GM21825 (cell line): ENCODE measurements around the gene SREBF2.
"Not testable (repeated sequence)": the region's sequence is repeated elsewhere in the genome, so short reads cannot be mapped to it uniquely, and the experiment has no call there.

Experiments
- ATAC-seq: cut with Tn5 transposase; IDR thresholded peaks from one replicate; pipeline ENCODE4 v1.9.1; 2021; ENCODE audit warnings: mild to moderate bottlenecking, moderate library complexity; ENCODE audit not compliant: unreplicated experiment

SREBF2 gene

DNA sequence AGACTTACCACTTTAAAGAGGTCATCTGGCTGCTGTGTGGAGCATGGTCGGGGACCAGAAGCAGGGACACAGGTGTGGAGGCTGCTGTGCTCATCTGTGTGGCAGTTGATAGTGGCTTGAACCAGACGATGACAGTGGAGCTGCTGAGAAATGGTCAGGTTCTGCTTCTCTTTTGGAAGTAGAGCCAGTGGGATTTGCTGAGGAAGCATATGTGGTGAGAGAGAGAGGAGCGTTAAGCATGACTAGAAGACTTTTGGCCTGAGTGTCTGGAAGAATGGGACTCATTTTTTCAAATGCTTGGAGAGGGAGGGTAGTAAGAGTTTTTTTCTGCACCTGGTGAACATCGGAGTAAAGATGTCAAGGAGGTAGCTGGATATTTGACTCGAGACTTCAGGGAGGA lies 12.5 kb upstream of the SREBF2 start:
- no peak for ATAC-seq

- ATAC-seq = no peak
Observed at GRCh38 chr22:41821471-41822316, 11.2 kb upstream of the SREBF2 start.

GRCh38 chr22:41822317-41823057 lies 10.4 kb upstream of the SREBF2 start:
- ATAC-seq = no peak

- no peak for ATAC-seq
Observed at GRCh38 chr22:41823797-41824196, 9.1 kb upstream of the SREBF2 start.

GRCh38 chr22:41825376-41825775 lies 7.5 kb upstream of the SREBF2 start:
- ATAC-seq = no peak

- ATAC-seq = no peak
Observed at GRCh38 chr22:41826021-41826420, 6.9 kb upstream of the SREBF2 start.

- no peak for ATAC-seq
Observed at GRCh38 chr22:41826430-41827383, 6.2 kb upstream of the SREBF2 start.

GRCh38 chr22:41827671-41828070 lies 5.2 kb upstream of the SREBF2 start:
- ATAC-seq = no peak

- ATAC-seq = no peak
Observed at GRCh38 chr22:41828516-41828915, 4.4 kb upstream of the SREBF2 start.

- ATAC-seq = no peak
Observed at GRCh38 chr22:41830174-41830573, 2.7 kb upstream of the SREBF2 start.

- no peak for ATAC-seq
Observed at GRCh38 chr22:41831383-41831782, 1.5 kb upstream of the SREBF2 start.

GRCh38 chr22:41831828-41832552 lies 915 bp upstream of the SREBF2 start:
- ATAC-seq = no peak

DNA sequence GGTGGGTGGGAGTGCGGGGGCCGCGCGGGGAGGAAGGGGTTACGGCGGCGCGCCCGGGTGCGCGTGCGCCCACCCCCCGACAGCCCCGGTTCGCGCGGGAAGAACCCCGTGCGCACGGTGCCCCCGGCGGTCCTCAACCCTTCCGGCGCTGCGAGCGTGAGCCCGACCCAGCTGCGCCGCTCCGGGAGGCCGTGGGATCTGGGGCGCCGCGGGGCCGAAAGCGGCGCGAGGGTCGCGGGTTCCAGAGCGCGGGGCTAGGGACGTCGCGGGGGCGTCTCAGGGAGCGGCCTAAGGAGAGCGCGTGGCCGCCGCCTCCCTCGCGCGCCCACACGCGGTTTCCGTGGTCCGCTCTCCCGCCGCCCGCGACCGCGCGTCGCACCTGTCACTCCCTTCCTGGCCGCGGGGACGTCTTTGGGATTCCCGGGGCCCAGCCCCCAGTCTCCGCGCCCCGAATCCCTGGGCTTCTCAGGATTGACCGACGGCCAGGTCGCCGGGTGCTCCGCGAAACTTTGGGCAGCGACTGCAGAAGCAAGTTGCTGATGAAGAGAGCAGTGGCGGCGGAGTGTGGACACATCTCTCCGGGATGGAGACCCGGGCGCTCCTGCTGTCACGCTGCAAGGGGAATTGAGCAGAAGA lies 582 bp downstream of the SREBF2 start:
- peak; percentile 15 for ATAC-seq

DNA sequence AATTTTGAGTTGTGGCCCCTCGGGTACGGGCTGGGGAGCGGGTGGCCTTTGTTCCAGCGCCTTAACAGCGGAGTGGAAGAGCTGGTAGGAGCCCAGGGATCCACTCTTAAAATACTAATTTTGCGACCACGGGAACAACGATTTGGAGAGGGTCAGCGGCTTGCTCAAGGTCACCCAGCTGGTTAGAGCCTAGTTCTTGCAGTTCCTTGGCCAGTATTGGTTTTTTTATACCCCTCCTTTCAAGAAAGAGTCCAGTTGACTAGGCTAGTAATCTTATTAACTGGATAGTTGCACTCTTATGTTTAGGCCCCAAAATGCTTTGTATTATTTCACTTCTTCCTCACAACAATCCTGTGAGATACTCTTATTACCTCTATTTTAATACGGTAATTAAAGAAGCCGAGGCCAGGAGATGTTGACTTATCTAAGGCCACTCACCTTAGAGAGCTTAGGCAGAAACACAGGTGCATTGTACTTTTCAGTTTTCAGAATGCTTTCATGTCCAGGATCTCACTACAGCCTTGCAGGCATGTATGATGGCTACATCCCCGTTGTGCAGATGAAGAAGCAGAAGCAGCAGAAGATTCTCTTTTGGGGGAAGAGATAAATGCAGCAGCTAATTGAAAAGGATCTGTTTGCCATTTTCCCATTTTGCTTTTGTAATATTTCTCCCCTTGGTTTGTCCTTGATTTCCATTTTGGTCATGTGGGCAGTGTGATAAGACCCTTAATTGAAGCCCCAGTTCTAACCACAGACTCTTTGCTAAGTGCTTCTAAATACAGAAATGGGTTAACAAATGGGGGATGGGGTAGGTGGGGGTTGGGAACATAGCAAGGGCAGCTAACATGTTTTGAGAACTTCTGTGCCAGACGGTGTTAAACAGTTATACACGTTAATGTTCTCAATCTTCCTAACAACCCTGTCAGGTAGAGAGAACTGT lies 1.4 kb downstream of the SREBF2 start:
- no peak for ATAC-seq

GRCh38 chr22:41835462-41835861 lies 2.6 kb downstream of the SREBF2 start:
- ATAC-seq = not testable (repeated sequence)

GRCh38 chr22:41836551-41836950 lies 3.6 kb downstream of the SREBF2 start:
- no peak for ATAC-seq

GRCh38 chr22:41838842-41839618 lies 6.1 kb downstream of the SREBF2 start:
- no peak for ATAC-seq

- ATAC-seq = no peak
Observed at GRCh38 chr22:41840216-41840615, 7.3 kb downstream of the SREBF2 start.
